Measurements from ENCODE around the gene GALP.

GRCh38 chr19:56174086-56174485 is 1.7 kb upstream of the GALP start:
- TF ChIP-seq, protein P1, sequence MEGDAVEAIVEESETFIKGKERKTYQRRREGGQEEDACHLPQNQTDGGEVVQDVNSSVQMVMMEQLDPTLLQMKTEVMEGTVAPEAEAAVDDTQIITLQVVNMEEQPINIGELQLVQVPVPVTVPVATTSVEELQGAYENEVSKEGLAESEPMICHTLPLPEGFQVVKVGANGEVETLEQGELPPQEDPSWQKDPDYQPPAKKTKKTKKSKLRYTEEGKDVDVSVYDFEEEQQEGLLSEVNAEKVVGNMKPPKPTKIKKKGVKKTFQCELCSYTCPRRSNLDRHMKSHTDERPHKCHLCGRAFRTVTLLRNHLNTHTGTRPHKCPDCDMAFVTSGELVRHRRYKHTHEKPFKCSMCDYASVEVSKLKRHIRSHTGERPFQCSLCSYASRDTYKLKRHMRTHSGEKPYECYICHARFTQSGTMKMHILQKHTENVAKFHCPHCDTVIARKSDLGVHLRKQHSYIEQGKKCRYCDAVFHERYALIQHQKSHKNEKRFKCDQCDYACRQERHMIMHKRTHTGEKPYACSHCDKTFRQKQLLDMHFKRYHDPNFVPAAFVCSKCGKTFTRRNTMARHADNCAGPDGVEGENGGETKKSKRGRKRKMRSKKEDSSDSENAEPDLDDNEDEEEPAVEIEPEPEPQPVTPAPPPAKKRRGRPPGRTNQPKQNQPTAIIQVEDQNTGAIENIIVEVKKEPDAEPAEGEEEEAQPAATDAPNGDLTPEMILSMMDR (conservative IDR thresholded peaks at IDR 0.05), result no peak
- TF ChIP-seq EZH2 (IDR thresholded peaks at IDR 0.05; ENCODE audit: low read depth), result no peak

All from PC-9 (cell line).